ENCODE measurements around the gene LAPTM5. TPM values are rescaled to one million over a fixed set of nuclear protein-coding genes. Genes with fewer than 3 reads are reported as not detected.

LAPTM5 gene
- total RNA-seq, 1 experiment from 2014 or later, result 0.15 TPM

DNA sequence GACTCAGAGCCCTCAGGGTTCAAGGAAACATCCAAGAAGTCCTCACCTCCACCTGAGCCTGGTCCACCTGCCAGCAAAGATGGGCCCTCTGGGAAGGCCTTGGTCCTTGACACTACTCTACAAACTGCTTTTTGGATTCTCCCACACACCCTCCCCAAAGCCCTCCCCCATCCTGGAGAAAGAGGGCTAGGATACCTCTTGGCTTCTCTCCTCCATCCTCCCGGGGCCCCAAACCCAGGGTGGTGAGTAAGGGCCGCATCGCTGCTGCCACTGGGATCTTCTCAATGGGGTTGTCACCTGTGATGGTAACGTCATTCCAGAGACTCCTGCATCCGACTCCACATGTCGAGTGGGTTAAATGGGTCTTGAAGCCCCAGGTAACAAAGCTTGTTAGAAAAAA lies 60.7 kb downstream of the LAPTM5 start:
- H3K27ac ChIP-seq (ENCODE audit: insufficient read length, low read depth, low read length), result no peak overlapping the region
- H2AK5ac ChIP-seq (ENCODE audit: insufficient read length, low read length), result no peak overlapping the region
- H3K23ac ChIP-seq (ENCODE audit: insufficient read length, low read depth, low read length), result no peak overlapping the region
- Mint-ChIP-seq H3K27me3 (ENCODE audit: low read depth) (peaks cover 3% of the 10 kb centered on the region; the same call in 1 of the 2 replicates), H3K27ac (no peak overlapping the region), H3K4me3 (no peak overlapping the region), H3K9me3 (no peaks in the 10 kb centered on the region), H3K4me1 (peaks cover 4 to 21% of the 10 kb centered on the region in 2 experiments; a peak in 3 of 4 replicates), H3K36me3 (ENCODE audit: insufficient read depth in 1 of 3, low read depth in 3 of 3) (no peaks in the 10 kb centered on the region)
- no peak overlapping the region; the same call in 1 of the 2 replicates for H2BK15ac ChIP-seq (ENCODE audit: low read depth, low read length)
- H4K20me1 ChIP-seq (ENCODE audit: control insufficient read depth, insufficient read depth, insufficient read length), result no peaks in the 10 kb centered on the region
- H3K79me2 ChIP-seq (ENCODE audit: insufficient read depth, low read length), result no peaks in the 10 kb centered on the region
- H3K9ac ChIP-seq (ENCODE audit: extremely low read depth, insufficient read length, low read length), result no peak overlapping the region
- no CpG with 5 or more reads among the region's 6 CpGs for WGBS (ENCODE audit: extremely low coverage, insufficient read length, low lambda C conversion rate)
- no peak overlapping the region for H3K14ac ChIP-seq (ENCODE audit: insufficient read depth, low read length)
- no peak overlapping the region for H2AFZ ChIP-seq (ENCODE audit: low read length)
- H3K18ac ChIP-seq (ENCODE audit: insufficient read length, low read depth, low read length), result no peak overlapping the region
- no peak overlapping the region for H4K5ac ChIP-seq (ENCODE audit: insufficient read length, low read depth, low read length)
- H3K27me3 ChIP-seq (ENCODE audit: insufficient read depth, low read length), result no peaks in the 10 kb centered on the region
- no peak overlapping the region for H3K4ac ChIP-seq (ENCODE audit: low read depth, low read length)
- no peak overlapping the region for H2BK12ac ChIP-seq (ENCODE audit: insufficient read length, low read depth, low read length)
- H3K23me2 ChIP-seq (ENCODE audit: insufficient read length, low read depth, low read length, poor library complexity, severe bottlenecking), result no peaks in the 10 kb centered on the region
- no peak overlapping the region for H3T11ph ChIP-seq (ENCODE audit: low read length)
- H3K79me1 ChIP-seq (ENCODE audit: insufficient read depth, low read depth, low read length, poor library complexity, severe bottlenecking), result no peaks in the 10 kb centered on the region
- H2BK120ac ChIP-seq (ENCODE audit: low read depth, low read length, poor library complexity, severe bottlenecking), result no peak overlapping the region
- H2BK5ac ChIP-seq (ENCODE audit: insufficient read length, low read length), result no peak overlapping the region
- no peak overlapping the region for H3K56ac ChIP-seq (ENCODE audit: insufficient read length, low read depth, low read length)
- H3K9me3 ChIP-seq (ENCODE audit: control insufficient read depth, low read depth, low read length), result no peaks in the 10 kb centered on the region
- H3K4me2 ChIP-seq (ENCODE audit: insufficient read depth, insufficient read length, low read length), result no peak overlapping the region
- no peak for TF ChIP-seq CTCF (conservative IDR thresholded peaks at IDR 0.05)
- no peaks in the 10 kb centered on the region for H3K4me1 ChIP-seq (ENCODE audit: insufficient read depth, low read length)
- H4K8ac ChIP-seq (replicated peaks; ENCODE audit: insufficient read length, low read depth, low read length), result no peak overlapping the region
- no peak for DNase-seq
- H4K91ac ChIP-seq (ENCODE audit: insufficient read length, low read depth, low read length), result no peak overlapping the region
- H2BK20ac ChIP-seq (ENCODE audit: low read depth, low read length, poor library complexity, severe bottlenecking), result no peak overlapping the region
